GM18868 (cell line): ENCODE measurements around the gene DBN1.

Experiments
- ATAC-seq: cut with Tn5 transposase; IDR thresholded peaks from one replicate; pipeline ENCODE4 v1.9.1; 2021; ENCODE audit warnings: mild to moderate bottlenecking, moderate library complexity; ENCODE audit not compliant: unreplicated experiment

The DBN1 gene

DNA sequence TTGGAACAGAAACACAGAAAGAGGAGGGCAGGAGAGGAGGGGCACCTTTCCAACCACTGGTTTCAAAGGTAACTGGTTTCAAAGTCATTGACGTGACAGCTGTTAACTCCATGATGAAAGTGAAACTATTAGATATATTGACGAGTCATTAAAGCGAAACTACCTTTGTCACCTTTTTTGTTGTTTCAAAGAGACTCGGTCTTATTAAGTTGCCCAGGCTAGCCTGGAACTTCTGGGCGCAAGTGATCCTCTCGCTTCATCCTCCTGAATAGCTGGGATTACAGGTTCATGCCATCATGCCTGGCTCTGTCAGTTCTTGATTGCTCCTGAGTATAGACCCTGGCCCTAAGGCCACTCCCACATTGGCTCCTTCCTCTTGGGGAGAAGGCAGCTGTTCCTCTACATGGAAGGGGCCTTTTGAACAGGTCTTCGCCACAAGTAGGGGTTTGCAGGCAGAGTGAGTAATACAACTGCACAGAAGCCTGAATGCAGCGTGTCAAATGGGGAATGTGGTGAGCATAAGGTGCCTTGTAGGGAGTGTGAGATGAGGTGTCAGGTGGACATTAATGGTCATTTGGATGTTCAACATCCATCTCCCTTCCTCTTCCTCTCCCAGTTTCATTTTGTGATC lies 60.7 kb downstream of the DBN1 start:
- peak; percentile 67 for ATAC-seq

DNA sequence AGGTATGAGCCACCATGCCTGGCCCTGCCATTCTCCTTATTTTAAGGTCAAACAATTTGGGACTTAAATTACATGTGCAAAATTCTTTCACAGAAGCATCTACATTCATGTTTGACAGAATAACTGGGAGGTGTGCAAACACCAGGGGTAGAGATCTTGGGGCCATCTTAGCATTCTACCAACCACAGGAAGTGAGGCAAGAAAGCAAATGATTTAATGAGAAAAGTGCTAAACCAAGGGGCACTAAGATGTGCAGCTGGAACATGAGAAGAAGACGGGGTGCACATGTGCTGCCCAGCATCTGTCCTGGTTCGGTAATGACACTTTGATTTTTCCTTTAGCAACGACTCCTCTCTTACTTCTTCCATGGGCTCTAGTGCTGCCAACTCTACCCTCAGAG lies 62.9 kb downstream of the DBN1 start:
- no peak for ATAC-seq

DNA sequence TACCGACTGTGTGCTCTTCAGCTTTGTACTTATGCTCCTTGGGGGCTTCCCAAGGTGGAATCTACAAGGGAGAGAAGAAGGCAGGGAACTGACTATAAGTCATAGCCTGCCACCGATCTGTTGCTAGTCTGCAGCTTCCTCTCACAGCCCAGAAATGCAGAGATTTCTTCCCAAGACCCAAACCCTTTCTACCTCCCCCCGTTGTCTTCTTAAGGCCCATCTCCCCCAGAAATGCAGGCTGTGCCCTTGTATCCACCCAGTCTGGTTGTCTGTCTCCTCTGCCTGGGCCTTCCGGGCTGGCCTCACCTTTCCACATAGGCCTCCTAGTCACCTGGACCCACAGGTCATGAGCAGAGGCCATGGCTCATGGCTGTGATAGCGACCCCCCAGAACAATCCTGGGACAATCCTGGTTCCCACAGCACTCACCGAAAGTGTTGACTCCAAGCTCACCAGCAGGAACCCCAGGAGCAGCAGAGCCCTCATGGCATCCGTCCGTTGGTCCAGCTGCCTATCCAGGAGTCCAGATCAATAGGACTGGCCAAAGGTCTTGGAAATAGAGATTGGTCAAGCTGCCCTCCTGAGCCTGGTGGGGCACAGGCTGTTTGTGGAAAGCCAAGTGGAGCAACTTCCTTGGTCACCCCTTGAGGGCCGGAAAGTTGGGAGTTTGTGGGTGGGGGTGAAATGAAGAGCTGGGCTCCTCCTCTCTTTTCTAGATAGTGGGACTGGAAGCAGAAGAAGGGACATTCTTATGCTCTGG lies 64.2 kb downstream of the DBN1 start, which contains the start of gene F12:
F12 (minus strand) TSS at position 522 of the 759 bp plus-strand sequence; CDS start at position 485, 37 bp downstream.
- ATAC-seq = no peak
